NOMO-1 (cell line): Measurements from ENCODE around the gene TNIK.

Experiments
- DNase-seq, 2 experiments: peaks; one replicate each; lab custom pipeline; 2025; ENCODE audit not compliant: unreplicated experiment in 2 of 2; lab: John Stamatoyannopoulos, UW

TNIK gene

GRCh38 chr3:171459942-171460724, at the start of gene TNIK:
Gene TNIK (minus strand): TSS chr3:171460405. CDS start chr3:171460063, 342 bp downstream.
- peak; percentile 83 to 87 for DNase-seq

- DNase-seq: no peak
Measured at GRCh38 chr3:171508676-171509075, 48.5 kb upstream of the TNIK start.

- no peak for DNase-seq
Measured at GRCh38 chr3:171508206-171508605, 48.0 kb upstream of the TNIK start.

- DNase-seq: no peak
Measured at GRCh38 chr3:171506743-171507319, 46.6 kb upstream of the TNIK start.

GRCh38 chr3:171505822-171506333, 45.7 kb upstream of the TNIK start:
- DNase-seq: no peak

GRCh38 chr3:171504376-171504775, 44.2 kb upstream of the TNIK start:
- DNase-seq: no peak

GRCh38 chr3:171503817-171504216, 43.6 kb upstream of the TNIK start:
- no peak for DNase-seq

GRCh38 chr3:171498921-171499320, 38.7 kb upstream of the TNIK start:
- no peak for DNase-seq

- no peak for DNase-seq
Measured at GRCh38 chr3:171497468-171497867, 37.3 kb upstream of the TNIK start.

- DNase-seq: no peak
Measured at GRCh38 chr3:171495413-171495812, 35.2 kb upstream of the TNIK start.

- no peak for DNase-seq
Measured at GRCh38 chr3:171494457-171495109, 34.4 kb upstream of the TNIK start.

GRCh38 chr3:171491361-171491760, 31.2 kb upstream of the TNIK start:
- peak in 1 of 2 experiments; percentile 19 for DNase-seq

GRCh38 chr3:171490901-171491300, 30.7 kb upstream of the TNIK start:
- no peak for DNase-seq

GRCh38 chr3:171489348-171489747, 29.1 kb upstream of the TNIK start:
- DNase-seq: no peak

- no peak for DNase-seq
Measured at GRCh38 chr3:171488479-171488878, 28.3 kb upstream of the TNIK start.

- DNase-seq: no peak
Measured at GRCh38 chr3:171487382-171487781, 27.2 kb upstream of the TNIK start.

- no peak for DNase-seq
Measured at GRCh38 chr3:171485338-171485737, 25.1 kb upstream of the TNIK start.

- no peak for DNase-seq
Measured at GRCh38 chr3:171481011-171481410, 20.8 kb upstream of the TNIK start.

- no peak for DNase-seq
Measured at GRCh38 chr3:171480526-171480925, 20.3 kb upstream of the TNIK start.

- no peak for DNase-seq
Measured at GRCh38 chr3:171476532-171477102, 16.4 kb upstream of the TNIK start.

- DNase-seq: no peak
Measured at GRCh38 chr3:171472552-171472951, 12.3 kb upstream of the TNIK start.
